ENCODE data around the gene TREML2.
A peak's percentile ranks its signal among the peaks of the same experiment; 100 is the strongest.

TREML2 gene

DNA sequence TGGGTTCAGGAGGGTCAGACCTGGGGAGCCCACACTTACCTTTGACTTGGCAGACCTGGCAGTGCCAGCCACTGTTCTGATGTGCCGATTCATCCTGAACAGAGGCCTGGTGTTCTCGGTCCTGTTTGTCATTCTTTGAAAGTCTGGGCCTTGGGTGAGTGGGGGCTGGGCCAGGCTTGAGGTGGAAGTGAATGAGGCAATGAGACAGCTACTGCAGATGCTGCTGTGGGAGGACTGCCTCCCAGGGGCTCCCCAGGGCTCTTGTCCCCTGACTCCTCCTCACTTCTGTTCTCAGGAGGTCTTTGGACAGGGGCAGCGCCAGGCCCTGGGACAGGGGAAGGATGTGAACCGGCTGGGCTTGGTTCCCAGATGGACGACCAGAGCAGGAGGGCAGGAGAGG lies 21.6 kb upstream of the TREML2 start:
- Mint-ChIP-seq H3K4me1 (ENCODE audit: low read depth) (peaks cover 6% of the 10 kb centered on the region), H3K27ac (no peak overlapping the region), H3K4me3 (no peak overlapping the region), H3K27me3 (peaks cover 3% of the 10 kb centered on the region), H3K9me3 (ENCODE audit: low read depth) (no peaks in the 10 kb centered on the region), H3K36me3 (peaks cover 3% of the 10 kb centered on the region)

DNA sequence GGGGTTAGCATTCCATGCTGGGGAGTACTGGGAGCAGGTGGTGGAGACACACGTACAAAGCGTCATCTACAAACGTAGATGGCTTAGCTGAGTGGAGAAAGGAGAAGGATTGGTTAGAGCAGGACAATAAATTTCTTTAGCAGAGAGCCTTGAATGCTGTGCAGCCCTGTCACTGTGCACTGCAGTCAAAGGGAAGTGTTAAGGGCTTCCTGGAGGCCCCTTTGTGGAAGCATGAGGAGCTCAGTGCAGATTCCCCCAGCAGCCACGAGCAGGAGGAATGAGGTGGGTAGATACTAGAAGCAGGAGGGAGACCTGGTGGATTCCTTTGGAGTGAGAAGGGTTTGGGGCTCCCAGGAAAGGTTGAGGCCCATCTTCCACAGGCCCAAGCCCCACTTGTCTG lies 21.1 kb upstream of the TREML2 start:
- H3K4me3 Mint-ChIP-seq = no peak overlapping the region
- H3K36me3 Mint-ChIP-seq = peaks cover 3% of the 10 kb centered on the region
- H3K27me3 Mint-ChIP-seq = peaks cover 2% of the 10 kb centered on the region
- H3K9me3 Mint-ChIP-seq (ENCODE audit: low read depth) = no peaks in the 10 kb centered on the region
- H3K27ac Mint-ChIP-seq = no peak overlapping the region
- peaks cover 6% of the 10 kb centered on the region for H3K4me1 Mint-ChIP-seq (ENCODE audit: low read depth)

DNA sequence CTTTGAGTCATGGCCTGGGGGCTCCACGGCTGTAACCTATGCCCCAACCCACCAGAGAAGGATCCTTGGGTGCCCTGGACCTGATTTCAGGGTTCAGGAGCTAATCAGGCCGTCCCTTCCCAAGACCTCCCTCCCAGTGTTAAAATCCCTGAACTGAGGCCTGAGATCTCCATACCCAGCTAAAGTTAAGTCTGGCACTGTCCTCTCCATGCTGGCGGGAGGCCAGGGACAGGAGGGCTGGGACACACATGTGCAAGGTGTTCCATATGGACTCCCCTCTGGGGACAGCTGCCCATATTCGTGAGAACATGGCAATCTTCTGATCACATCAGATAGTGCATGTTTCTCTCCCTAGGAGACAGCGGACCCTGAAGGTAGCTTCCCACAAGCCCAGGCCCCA lies 15.7 kb upstream of the TREML2 start:
- H3K36me3 Mint-ChIP-seq = peaks cover 8% of the 10 kb centered on the region
- H3K9me3 Mint-ChIP-seq (ENCODE audit: low read depth) = peaks cover 6% of the 10 kb centered on the region
- no peak overlapping the region for H3K27ac Mint-ChIP-seq
- H3K27me3 Mint-ChIP-seq = no peaks in the 10 kb centered on the region
- H3K4me1 Mint-ChIP-seq (ENCODE audit: low read depth) = peaks cover 2% of the 10 kb centered on the region
- H3K4me3 Mint-ChIP-seq = no peak overlapping the region

DNA sequence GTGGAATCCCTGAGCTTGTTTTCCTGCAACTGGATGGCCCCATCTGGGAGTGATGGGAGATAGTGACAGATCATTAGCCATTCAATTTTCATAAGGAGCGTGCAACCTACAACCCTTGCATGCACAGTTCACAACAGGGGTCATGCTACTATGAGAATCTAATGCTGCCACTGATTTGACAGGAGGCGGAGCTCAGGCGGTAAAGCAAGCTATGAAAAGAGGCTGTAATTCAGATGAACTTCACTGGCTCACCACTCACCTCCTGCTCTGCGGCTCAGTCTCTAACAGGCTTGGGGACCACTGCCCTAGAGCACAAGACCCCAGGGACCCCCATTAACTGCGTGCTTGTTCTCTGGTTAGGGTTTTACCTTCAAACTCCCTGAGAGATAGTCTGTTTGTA lies 14.8 kb upstream of the TREML2 start:
- Mint-ChIP-seq H3K27me3 (no peaks in the 10 kb centered on the region), H3K4me1 (ENCODE audit: low read depth) (peaks cover 2% of the 10 kb centered on the region), H3K4me3 (no peak overlapping the region), H3K9me3 (ENCODE audit: low read depth) (peaks cover 6% of the 10 kb centered on the region), H3K27ac (no peak overlapping the region), H3K36me3 (peaks cover 8% of the 10 kb centered on the region)

DNA sequence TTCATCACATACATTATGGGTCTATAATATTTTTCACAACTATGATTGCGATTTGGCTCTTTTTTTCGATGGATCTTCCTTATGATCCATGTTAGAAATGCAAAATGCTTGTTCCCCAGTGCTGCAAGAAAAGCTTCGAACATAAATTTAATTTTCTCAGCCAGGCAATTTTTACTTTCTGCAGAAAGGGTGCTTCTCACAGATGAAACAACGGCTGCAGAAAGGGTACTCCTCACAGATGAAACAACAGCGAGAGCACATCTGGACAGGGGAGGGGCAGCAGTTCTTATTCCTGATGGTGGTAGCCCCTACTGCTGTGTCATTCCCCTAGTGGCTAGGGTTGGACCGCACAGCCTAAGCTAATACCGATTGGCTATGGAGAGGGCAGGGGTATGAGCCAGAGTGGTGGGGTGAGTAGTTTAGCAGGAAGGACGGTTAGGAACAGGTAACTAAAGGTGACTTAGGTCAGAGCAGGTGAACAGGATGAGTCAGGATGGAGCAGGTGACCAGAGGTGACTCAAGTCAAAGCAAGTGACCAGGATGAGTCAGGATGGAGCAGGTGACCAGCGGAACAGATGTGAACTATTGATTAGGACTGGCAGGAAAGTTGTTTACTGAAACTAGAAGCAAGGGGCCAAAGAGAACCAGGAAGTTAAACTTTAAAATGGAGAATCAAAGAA lies 13.8 kb upstream of the TREML2 start:
- no peak overlapping the region for H3K4me3 Mint-ChIP-seq
- peaks cover 2% of the 10 kb centered on the region for H3K4me1 Mint-ChIP-seq (ENCODE audit: low read depth)
- no peaks in the 10 kb centered on the region for H3K27me3 Mint-ChIP-seq
- H3K27ac Mint-ChIP-seq = no peak overlapping the region
- peaks cover 6% of the 10 kb centered on the region for H3K9me3 Mint-ChIP-seq (ENCODE audit: low read depth)
- H3K36me3 Mint-ChIP-seq = peaks cover 5% of the 10 kb centered on the region

DNA sequence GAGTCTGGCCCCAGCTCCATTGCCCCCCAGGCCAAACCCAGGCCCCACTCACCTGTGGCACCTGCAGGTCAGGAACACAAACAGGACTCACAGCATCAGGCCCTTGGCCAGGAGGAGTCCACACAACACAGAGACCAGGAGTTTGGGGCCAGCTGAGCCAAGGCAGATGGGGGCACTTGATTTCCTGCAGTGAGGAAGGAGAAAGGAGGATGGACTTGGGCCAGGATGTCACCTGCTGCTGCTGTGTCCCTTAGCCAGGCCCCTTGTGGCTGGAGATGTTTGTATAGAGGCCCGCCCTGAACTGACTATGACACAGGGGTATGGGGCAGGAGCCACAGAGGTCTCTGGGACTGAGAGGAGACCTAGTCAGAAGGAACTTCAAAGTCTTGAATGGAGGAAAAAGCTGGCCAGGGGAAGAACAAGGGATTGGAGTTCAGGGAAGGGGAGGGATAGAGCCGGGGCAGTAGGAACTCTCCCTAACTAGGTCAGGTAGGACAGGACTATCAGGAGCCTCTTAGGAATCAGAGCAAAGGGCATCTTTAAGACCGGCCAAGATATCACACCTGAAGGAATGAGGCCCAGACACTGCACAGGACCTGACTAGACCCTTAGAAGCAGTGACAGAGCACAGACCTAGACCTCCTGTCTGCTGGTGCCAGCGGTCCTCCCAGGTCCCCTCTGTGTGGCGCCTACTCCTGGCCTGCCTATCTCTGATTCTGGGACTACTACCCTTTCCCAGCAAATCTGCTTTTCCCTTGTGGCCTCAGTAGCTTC lies 8.8 kb upstream of the TREML2 start:
- no peak overlapping the region for H3K4me3 Mint-ChIP-seq
- peaks cover 5% of the 10 kb centered on the region for H3K4me1 Mint-ChIP-seq (ENCODE audit: low read depth)
- H3K36me3 Mint-ChIP-seq = peaks cover 7% of the 10 kb centered on the region
- H3K27me3 Mint-ChIP-seq = no peaks in the 10 kb centered on the region
- peaks cover 6% of the 10 kb centered on the region for H3K9me3 Mint-ChIP-seq (ENCODE audit: low read depth)
- H3K27ac Mint-ChIP-seq = no peak overlapping the region

DNA sequence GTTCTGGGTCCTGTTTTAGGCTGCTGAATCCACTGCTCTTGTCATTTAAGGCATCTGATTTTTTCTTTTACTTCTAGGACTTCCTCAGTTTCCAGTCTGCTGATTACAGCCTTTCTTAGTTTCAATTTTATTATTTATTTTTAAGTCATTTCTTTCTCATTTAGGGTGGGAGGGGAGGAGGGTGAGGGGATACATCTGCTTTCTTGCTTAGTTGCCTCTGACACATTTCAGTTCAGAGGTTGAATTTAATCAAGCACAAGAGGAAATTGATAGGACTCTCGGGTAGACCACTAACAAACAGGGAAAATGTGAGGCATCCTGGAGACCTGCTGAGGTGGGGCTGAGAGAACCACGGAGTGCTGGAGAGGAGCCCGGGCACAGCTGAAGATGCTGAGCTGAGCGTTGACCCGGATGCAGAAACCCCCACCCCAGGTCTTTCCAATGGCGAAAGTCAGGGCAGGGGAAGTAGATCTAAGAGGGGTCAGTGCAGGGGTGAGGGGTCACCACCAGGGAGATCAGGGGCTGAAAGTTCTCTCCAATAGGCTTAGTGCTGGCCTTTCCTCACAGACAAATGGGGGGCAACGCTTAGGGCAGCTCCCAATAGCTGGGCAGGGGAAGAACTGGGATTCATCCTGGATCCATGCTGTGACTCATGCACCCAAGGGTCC lies 7.6 kb upstream of the TREML2 start:
- no peak overlapping the region for H3K4me3 Mint-ChIP-seq
- H3K9me3 Mint-ChIP-seq (ENCODE audit: low read depth) = no peaks in the 10 kb centered on the region
- H3K4me1 Mint-ChIP-seq (ENCODE audit: low read depth) = peaks cover 11% of the 10 kb centered on the region
- H3K36me3 Mint-ChIP-seq = peaks cover 3% of the 10 kb centered on the region
- no peaks in the 10 kb centered on the region for H3K27me3 Mint-ChIP-seq
- H3K27ac Mint-ChIP-seq = no peak overlapping the region

DNA sequence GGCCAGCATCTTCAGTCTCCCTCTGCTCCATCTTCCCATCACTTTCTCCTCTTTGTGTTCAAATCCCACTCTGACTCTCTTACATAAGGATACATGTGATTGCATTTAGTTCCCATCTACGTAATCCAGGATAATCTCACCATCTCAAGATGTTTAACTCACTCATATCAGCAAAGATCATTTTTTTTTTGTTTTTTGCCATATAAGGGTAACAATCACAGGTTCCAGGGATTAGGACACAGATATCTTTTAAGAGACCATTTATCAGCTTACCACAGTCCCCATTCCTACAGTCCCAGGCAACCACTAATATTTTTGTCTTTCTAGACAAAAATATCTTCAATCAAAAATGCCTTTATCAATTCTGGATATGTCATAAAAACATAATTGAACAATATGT lies 3.2 kb upstream of the TREML2 start:
- peaks cover 53% of the 10 kb centered on the region for H3K4me1 Mint-ChIP-seq (ENCODE audit: low read depth)
- no peaks in the 10 kb centered on the region for H3K9me3 Mint-ChIP-seq (ENCODE audit: low read depth)
- H3K4me3 Mint-ChIP-seq = no peak overlapping the region
- peaks cover 3% of the 10 kb centered on the region for H3K36me3 Mint-ChIP-seq
- no peaks in the 10 kb centered on the region for H3K27me3 Mint-ChIP-seq
- H3K27ac Mint-ChIP-seq = no peak overlapping the region

DNA sequence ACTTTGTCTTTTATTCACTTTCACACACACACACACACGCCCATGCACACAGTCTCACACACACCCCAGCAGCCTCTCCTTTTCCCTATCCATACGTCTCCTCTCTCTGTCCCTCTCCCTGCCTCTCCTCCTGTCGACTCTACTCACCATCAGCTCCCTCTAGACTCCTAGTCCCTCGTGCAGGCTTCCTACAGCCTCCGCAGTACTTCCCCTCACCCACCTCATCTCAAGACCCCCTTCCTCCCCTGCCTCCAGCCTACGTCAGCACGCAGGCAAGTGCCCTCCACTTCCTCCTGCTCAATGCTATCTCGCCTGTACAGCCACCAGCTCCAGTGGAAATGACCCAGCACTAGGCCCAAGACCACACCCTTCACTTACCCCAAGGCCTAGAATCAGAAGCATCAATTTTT lies 820 bp upstream of the TREML2 start:
- Mint-ChIP-seq H3K36me3 (no peaks in the 10 kb centered on the region), H3K4me3 (peak overlapping the region; percentile 74), H3K27me3 (no peaks in the 10 kb centered on the region), H3K27ac (peak overlapping the region; percentile 89), H3K4me1 (ENCODE audit: low read depth) (peaks cover 69% of the 10 kb centered on the region), H3K9me3 (ENCODE audit: low read depth) (no peaks in the 10 kb centered on the region)

DNA sequence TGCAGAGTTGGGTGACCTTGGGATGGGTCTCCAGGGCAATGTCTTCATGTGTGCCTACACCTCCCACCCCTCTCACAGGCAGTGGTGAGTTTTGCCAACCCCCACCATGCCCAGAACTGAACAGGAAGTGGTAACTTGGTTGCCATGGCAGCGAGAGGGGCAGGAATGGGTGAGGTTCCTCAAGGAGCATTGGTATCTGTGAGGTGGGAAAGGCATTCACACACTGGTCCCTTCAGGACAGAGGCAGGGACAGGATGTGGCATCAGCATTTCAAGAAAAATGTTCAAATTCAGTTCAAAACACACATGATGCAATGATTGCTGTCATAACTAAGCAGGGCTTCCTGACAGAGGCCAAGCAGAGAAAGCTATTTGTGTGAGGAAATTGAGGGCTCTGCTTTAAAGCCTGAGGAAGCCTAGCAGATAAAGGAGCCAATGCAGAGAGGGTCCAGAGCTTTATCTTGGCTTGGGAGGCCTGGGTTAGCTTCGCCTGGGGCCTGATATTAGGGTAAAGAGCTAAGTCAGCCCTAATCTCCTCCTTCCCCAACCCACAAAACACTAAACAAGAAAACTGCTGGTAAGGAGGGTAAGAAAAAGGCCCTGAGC lies 551 bp downstream of the TREML2 start:
- H3K4me1 Mint-ChIP-seq (ENCODE audit: low read depth) = peaks cover 72% of the 10 kb centered on the region
- no peaks in the 10 kb centered on the region for H3K27me3 Mint-ChIP-seq
- no peaks in the 10 kb centered on the region for H3K9me3 Mint-ChIP-seq (ENCODE audit: low read depth)
- no peaks in the 10 kb centered on the region for H3K36me3 Mint-ChIP-seq
- peak overlapping the region; percentile 74 for H3K4me3 Mint-ChIP-seq
- H3K27ac Mint-ChIP-seq = peak overlapping the region; percentile 89

DNA sequence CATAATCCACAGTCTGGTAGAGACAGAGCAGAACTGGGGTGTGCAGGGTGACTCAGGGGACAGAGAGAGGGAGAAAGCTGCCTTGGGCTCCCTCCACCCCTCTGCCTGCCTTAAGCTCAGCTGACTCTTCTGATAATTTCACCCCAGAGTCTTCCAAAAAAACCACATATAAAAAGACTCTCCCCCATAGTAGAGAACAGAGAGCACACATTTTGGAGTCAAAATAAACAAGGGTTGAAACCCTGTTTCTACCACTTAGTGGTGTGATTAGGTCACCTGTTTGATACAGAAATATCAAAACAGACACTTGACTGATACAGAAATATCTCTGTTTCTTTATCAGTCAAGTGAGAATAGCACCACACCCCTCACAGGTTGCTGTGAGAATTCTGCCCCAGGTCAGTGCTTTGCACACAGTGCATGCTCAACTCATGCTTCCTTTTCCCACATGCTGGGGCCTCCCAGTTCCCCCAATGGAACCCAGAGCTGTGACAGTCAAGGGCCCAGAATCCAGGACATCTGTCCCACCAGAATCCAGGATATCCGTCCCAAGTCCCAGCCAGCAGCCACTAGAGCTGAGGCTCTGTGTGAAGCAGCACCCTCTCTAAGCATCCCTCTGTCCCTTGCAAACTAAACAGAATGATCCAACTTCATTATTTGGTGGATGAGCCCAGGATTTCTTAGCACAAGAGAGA lies 1.2 kb downstream of the TREML2 start:
- H3K36me3 Mint-ChIP-seq = peaks cover 2% of the 10 kb centered on the region
- H3K4me3 Mint-ChIP-seq = peak overlapping the region; percentile 74
- H3K4me1 Mint-ChIP-seq (ENCODE audit: low read depth) = peaks cover 75% of the 10 kb centered on the region
- H3K27ac Mint-ChIP-seq = peak overlapping the region; percentile 89
- no peaks in the 10 kb centered on the region for H3K9me3 Mint-ChIP-seq (ENCODE audit: low read depth)
- H3K27me3 Mint-ChIP-seq = no peaks in the 10 kb centered on the region

DNA sequence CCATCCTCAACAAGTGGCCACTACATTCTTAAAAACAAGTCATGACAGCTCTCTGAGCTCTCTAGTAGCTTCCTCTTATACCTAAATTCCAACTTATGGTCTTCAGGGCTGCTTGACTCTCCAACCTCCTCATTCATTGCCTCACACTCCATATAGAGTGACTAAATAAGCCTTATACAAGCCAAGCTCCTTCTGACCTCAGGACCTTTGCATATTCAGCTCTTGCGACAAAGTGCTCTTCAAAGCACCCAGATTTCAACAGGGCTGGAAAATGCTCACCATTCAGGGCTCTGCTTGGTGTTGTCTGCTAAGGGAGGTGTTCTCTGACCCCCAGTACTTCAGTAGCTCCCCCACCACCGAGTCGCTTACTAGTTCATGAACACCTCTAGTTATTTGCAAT lies 3.7 kb downstream of the TREML2 start:
- no peaks in the 10 kb centered on the region for H3K9me3 Mint-ChIP-seq (ENCODE audit: low read depth)
- H3K4me3 Mint-ChIP-seq = no peak overlapping the region
- H3K36me3 Mint-ChIP-seq = peaks cover 3% of the 10 kb centered on the region
- H3K4me1 Mint-ChIP-seq (ENCODE audit: low read depth) = peaks cover 68% of the 10 kb centered on the region
- no peaks in the 10 kb centered on the region for H3K27me3 Mint-ChIP-seq
- H3K27ac Mint-ChIP-seq = peak overlapping the region; percentile 13

DNA sequence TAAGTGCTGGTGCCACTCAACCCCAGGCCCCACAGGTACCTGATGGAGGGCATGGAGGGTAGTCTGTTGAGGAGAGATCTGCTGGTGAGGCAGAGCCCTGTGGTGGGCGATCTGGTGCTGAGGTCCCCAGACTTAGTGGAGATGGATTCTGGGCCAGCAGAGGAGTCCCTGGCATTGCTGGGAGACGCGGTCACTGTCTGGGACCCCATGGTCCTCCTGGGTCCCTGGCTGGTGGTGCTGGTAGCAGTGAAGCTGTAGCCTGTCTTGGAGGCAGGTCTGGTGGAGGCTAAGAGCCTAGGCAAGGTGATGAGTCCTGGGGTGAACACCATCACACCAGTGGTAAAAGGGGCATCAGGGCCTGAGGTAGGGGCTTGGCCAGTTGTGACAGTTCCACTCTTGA lies 6.6 kb downstream of the TREML2 start:
- Mint-ChIP-seq H3K27ac (no peak overlapping the region), H3K4me1 (ENCODE audit: low read depth) (peaks cover 41% of the 10 kb centered on the region), H3K9me3 (ENCODE audit: low read depth) (peaks cover 2% of the 10 kb centered on the region), H3K4me3 (no peak overlapping the region), H3K36me3 (peaks cover 8% of the 10 kb centered on the region), H3K27me3 (no peaks in the 10 kb centered on the region)

DNA sequence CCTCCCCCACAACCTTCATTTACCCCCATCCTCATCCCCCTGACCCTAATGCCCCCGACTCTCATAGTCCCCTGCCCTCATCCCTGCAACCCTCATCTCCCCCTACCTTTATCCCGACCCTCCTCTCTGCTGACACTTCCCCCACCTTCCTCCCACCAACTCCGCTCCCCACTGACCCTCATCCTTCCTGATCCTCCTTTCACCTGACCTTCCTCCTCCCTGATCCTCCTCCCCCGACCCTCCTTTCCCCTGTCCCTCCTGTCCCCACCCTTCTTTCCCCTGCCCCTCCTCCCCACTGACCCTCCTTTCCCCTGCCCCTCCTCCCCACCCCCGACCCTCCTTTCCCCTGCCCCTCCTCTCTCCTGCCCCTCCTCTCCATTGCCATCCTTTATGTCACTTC lies 7.1 kb downstream of the TREML2 start:
- H3K36me3 Mint-ChIP-seq = peaks cover 10% of the 10 kb centered on the region
- H3K9me3 Mint-ChIP-seq (ENCODE audit: low read depth) = peaks cover 4% of the 10 kb centered on the region
- H3K4me3 Mint-ChIP-seq = no peak overlapping the region
- no peaks in the 10 kb centered on the region for H3K27me3 Mint-ChIP-seq
- H3K4me1 Mint-ChIP-seq (ENCODE audit: low read depth) = peaks cover 36% of the 10 kb centered on the region
- H3K27ac Mint-ChIP-seq = no peak overlapping the region

Measured in activated naive CD8-positive, alpha-beta T cell (primary cell).